HepG2 (cell line): ENCODE results near the gene UMPS. TPM values are rescaled to one million over a fixed set of nuclear protein-coding genes. Genes with fewer than 3 reads are reported as not detected.

Experiments
- BRCA1 ChIP-seq: sonication (generic); formaldehyde crosslinking; IDR thresholded peaks from 2 replicates; pipeline ENCODE4 v1.4.0; 2020; ENCODE audit warnings: missing genetic modification reagents
- BRD4 ChIP-seq: sonication (generic); formaldehyde crosslinking; IDR thresholded peaks from 2 replicates; pipeline ENCODE4 v1.4.0; 2020; ENCODE audit warnings: missing genetic modification reagents
- ETV6 ChIP-seq: sonication (generic); formaldehyde crosslinking; conservative IDR thresholded peaks from 2 replicates; pipeline ENCODE4 v1.4.0; 2020; ENCODE audit warnings: missing genetic modification reagents
- FUBP1 ChIP-seq: sonication (generic); formaldehyde crosslinking; IDR thresholded peaks from 2 replicates; pipeline ENCODE4 v1.5.1; 2020; ENCODE audit warnings: missing genetic modification reagents, mild to moderate bottlenecking, borderline replicate concordance
- HDAC6 ChIP-seq: fragments of 200-600 bp; sonication (generic); IDR thresholded peaks from 2 replicates; pipeline ENCODE4 v1.7.0; 2017; ENCODE audit warnings: mild to moderate bottlenecking, antibody characterized with exemption, low read length, low read depth
- HNRNPK ChIP-seq: fragments of 200-400 bp; formaldehyde crosslinking; IDR thresholded peaks from 2 replicates; pipeline ENCODE4 v1.6.1; 2018; ENCODE audit warnings: low read length, low read depth, moderate library complexity, mild to moderate bottlenecking; ENCODE audit not compliant: poor library complexity, severe bottlenecking
- ISX ChIP-seq: sonication (generic); formaldehyde crosslinking; conservative IDR thresholded peaks from 2 replicates; pipeline ENCODE4 v1.5.0; 2020; ENCODE audit warnings: missing genetic modification reagents
- KLF13 ChIP-seq: sonication (generic); formaldehyde crosslinking; IDR thresholded peaks from 2 replicates; pipeline ENCODE4 v1.4.0; 2020; ENCODE audit warnings: mild to moderate bottlenecking, missing genetic modification reagents
- MXD1 ChIP-seq: sonication (generic); formaldehyde crosslinking; IDR thresholded peaks from 2 replicates; pipeline ENCODE4 v1.4.0; 2020; ENCODE audit warnings: mild to moderate bottlenecking, missing genetic modification reagents
- NCOA1 ChIP-seq: sonication (generic); formaldehyde crosslinking; IDR thresholded peaks from 2 replicates; pipeline ENCODE4 v1.9.0; 2021; ENCODE audit warnings: missing genetic modification reagents
- NR3C1 ChIP-seq: sonication (generic); formaldehyde crosslinking; IDR thresholded peaks from 2 replicates; pipeline ENCODE4 v1.4.0; 2020; ENCODE audit warnings: missing genetic modification reagents
- PRMT3 ChIP-seq: sonication (generic); formaldehyde crosslinking; IDR thresholded peaks from 2 replicates; pipeline ENCODE4 v1.8.1; 2022; ENCODE audit warnings: low read depth, mild to moderate bottlenecking, moderate library complexity, missing genetic modification reagents, borderline replicate concordance
- SKI ChIP-seq: fragments of 450-650 bp; IDR thresholded peaks from one replicate; pipeline ENCODE4 v1.6.1; 2018; ENCODE audit warnings: mild to moderate bottlenecking; ENCODE audit not compliant: partially characterized antibody
- SMC3 ChIP-seq: IDR thresholded peaks from 2 replicates; pipeline ENCODE4 v1.6.1; 2011; ENCODE audit warnings: low read length, improper control_type of control experiment
- TERF1 ChIP-seq: sonication (generic); formaldehyde crosslinking; IDR thresholded peaks from 2 replicates; pipeline ENCODE4 v1.8.0; 2022; ENCODE audit warnings: mild to moderate bottlenecking, missing genetic modification reagents, moderate library complexity
- ZBTB2 ChIP-seq: sonication (generic); formaldehyde crosslinking; IDR thresholded peaks from 2 replicates; pipeline ENCODE4 v1.8.0; 2022; ENCODE audit warnings: low read depth, missing genetic modification reagents
- ZBTB7B ChIP-seq: sonication (generic); formaldehyde crosslinking; IDR thresholded peaks from 2 replicates; pipeline ENCODE4 v1.4.0; 2020; ENCODE audit warnings: missing genetic modification reagents
- ZMYM3 ChIP-seq: sonication (generic); formaldehyde crosslinking; IDR thresholded peaks from 2 replicates; pipeline ENCODE4 v1.5.1; 2020; ENCODE audit warnings: mild to moderate bottlenecking, missing genetic modification reagents
- ZNF292 ChIP-seq: sonication (generic); formaldehyde crosslinking; IDR thresholded peaks from 2 replicates; pipeline ENCODE4 v1.8.1; 2022; ENCODE audit warnings: mild to moderate bottlenecking, low read depth, missing genetic modification reagents, borderline replicate concordance
- ZNF335 ChIP-seq: sonication (generic); formaldehyde crosslinking; IDR thresholded peaks from 2 replicates; pipeline ENCODE4 v1.4.0; 2020; ENCODE audit warnings: missing genetic modification reagents
- ZNF557 ChIP-seq: sonication (generic); formaldehyde crosslinking; IDR thresholded peaks from 2 replicates; pipeline ENCODE4 v1.4.0; 2020; ENCODE audit warnings: missing genetic modification reagents
- ZNF761 ChIP-seq: sonication (generic); formaldehyde crosslinking; conservative IDR thresholded peaks from 2 replicates; pipeline ENCODE4 v1.4.0; 2020; ENCODE audit warnings: mild to moderate bottlenecking, missing genetic modification reagents
- ZSCAN5A ChIP-seq: sonication (generic); formaldehyde crosslinking; IDR thresholded peaks from 2 replicates; pipeline ENCODE4 v1.8.0; 2022; ENCODE audit warnings: mild to moderate bottlenecking, missing genetic modification reagents, borderline replicate concordance
- polyA plus RNA-seq, 8 experiments: library from polyadenylated mRNA; depleted of rRNA in 3 of 8; stranded (reverse) in 7 of 8; unstranded in 1 of 8; fragments of >200 nt; fragmentation: Illumina TruSeq in 4 of 8; extraction: Trizol in 4 of 8; gene quantifications; 2 replicates each; pipeline versions ENCODE4 v1.2.1 to v1.2.3, GENCODE V29; 2011 to 2016; ENCODE audit warnings: low read depth in 4 of 8, missing spikeins in 1 of 8, mixed read lengths in 1 of 8; ENCODE audit not compliant: insufficient read depth in 1 of 8
- total RNA-seq, 5 experiments: library from RNA; depleted of rRNA; stranded (reverse); fragments of >200 nt; fragmentation: Illumina TruSeq; extraction: Trizol; gene quantifications; 2 replicates each; pipeline ENCODE4 v1.2.3, GENCODE V29; 2016; ENCODE audit warnings: low read depth in 1 of 5

UMPS gene
- total and polyA plus RNA-seq, 2 of the 13 experiments (the other 11 are each of a cell fraction or from before 2014, with no cell fraction given), result 52.7 to 74.2 TPM

- TF ChIP-seq HDAC6 (no peak), KLF13 (CRISPR knock-in tag) (no peak), SKI (peak; percentile 26), ZNF335 (CRISPR knock-in tag) (peak; percentile 75; the same call in 1 of the 2 replicates), NR3C1 (CRISPR knock-in tag) (no peak), MXD1 (CRISPR knock-in tag) (0 out of 2 replicates have a peak, but pooled peaks have one; percentile 37), ZNF761 (CRISPR knock-in tag) (0 out of 2 replicates have a peak, but pooled peaks have one; percentile 55), ZSCAN5A (CRISPR knock-in tag) (no peak), HNRNPK (no peak), ISX (CRISPR knock-in tag) (no peak), BRD4 (peak; percentile 43; the same call in 1 of the 2 replicates), ZNF557 (peak; percentile 92; the same call in 1 of the 2 replicates), ETV6 (CRISPR knock-in tag) (no peak), TERF1 (CRISPR knock-in tag) (no peak), ZBTB7B (CRISPR knock-in tag) (0 out of 2 replicates have a peak, but pooled peaks have one; percentile 36), PRMT3 (CRISPR knock-in tag) (no peak), BRCA1 (CRISPR knock-in tag) (peak; percentile 56; the same call in 1 of the 2 replicates), SMC3 (no peak), ZNF292 (peak; percentile 92; the same call in 1 of the 2 replicates), ZMYM3 (CRISPR knock-in tag) (peak; percentile 74; the same call in 1 of the 2 replicates), NCOA1 (CRISPR knock-in tag) (no peak), ZBTB2 (CRISPR knock-in tag) (peak; percentile 33; the same call in 1 of the 2 replicates), FUBP1 (CRISPR knock-in tag) (no peak)
Observed at GRCh38 chr3:124700880-124701684, 29.2 kb upstream of the UMPS start (continued).
